Right hindlimb (tissue), 1 donor: ENCODE data around the gene THSD7B.
"Not testable (repeated sequence)": the region's sequence is repeated elsewhere in the genome, so short reads cannot be mapped to it uniquely, and the experiment has no call there.

Experiments used
- DNase-seq: peaks from one replicate; pipeline ENCODE4 v3.0.0-alpha.2; 2018

THSD7B gene

GRCh38 chr2:137298377-137298776 lies 533.0 kb downstream of the THSD7B start:
- no peak for DNase-seq

DNA sequence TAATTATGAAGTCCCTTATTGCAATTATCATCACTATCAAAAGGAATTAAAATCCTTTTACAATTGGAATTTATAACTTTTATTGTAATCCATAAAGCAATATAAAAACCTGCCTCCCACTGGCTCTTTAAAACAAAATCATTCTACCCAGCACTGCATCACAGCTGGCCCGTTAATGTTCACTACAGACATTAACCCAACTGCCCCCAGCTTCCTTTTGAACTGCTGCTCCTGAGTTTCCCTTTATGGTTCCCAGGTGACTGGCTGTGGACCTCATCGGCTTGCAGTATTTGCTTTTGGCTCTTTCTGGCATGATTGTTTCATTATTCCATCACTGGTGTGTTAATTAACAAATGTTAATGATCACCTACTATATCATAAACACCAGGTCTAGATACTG lies 535.6 kb downstream of the THSD7B start:
- no peak for DNase-seq

DNA sequence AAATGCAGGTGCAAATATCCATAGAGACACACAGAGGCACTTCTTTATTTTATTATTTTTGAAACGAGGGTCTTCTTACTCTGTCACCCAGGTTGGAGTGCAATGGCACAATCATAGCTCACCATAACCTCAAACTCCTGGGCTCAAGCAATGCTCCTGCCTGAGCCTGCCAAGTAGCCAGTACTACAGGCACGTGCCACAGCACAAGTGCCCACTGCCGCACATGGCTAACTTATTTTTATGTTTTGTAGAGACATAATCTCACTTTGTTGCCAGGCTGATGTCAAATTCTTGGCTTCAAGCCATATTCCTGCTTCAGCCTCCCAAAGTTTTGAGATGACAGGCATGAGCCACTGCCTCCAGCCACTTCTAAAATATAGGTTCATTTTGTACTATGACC lies 537.6 kb downstream of the THSD7B start:
- no peak for DNase-seq

- no peak for DNase-seq
These were observed 550.7 kb downstream of the THSD7B start for GRCh38 chr2:137316075-137316474.

DNA sequence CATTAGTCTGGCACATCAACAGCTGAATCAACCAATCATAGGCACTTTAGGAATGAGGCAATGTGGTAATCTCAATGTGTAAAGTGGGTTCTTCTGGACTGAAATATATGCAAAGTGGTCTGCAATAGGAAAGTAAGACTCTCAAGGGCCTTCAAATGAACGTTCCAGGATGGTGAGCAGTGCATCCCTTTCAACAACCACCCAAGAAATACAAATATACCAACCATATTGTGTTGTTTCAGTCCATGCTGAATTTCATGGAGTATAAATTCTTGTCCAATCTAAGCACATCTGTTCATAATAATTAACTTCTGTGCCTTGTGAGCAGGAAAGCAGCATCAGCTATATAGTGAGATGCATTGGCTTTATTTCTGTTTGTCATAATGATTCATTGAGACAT lies 556.2 kb downstream of the THSD7B start:
- no peak for DNase-seq

GRCh38 chr2:137331562-137331961 lies 566.2 kb downstream of the THSD7B start:
- not testable (repeated sequence) for DNase-seq

DNA sequence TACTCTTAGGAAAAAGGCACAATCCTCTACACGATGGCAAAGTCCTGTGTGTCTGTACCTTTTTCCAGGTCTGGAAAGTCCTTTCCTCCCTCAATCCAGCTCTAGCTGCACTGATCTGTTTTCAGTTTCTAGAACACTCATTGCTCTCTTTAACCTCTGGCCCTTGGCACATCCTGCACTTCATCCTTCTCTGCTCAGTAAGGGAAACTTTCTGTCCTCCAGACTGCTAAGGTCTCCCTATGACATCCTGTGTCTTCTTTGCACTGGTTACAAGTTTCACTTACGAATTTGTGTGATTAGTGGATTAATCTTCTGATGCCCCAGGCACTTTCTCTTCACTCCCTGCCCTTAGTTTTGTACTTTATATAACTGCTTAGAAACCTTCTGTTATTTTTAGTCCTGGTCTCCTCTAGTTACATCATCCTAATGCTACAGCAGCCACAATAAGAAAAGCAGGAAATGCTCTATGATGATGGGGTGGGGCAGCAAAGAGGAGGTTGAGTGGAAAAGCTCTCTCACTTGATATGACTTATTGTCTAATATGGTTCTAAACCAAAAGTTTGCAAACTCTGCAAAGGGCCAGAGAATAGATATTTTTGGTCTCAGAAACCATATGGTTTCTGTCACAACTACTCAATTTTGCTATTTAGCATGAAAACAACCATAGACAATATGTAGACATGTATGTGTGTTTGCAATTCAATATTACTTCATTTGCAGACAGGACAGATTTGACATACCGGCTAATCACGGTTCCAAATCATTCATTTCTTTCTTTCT lies 568.2 kb downstream of the THSD7B start:
- no peak for DNase-seq

- DNase-seq = no peak
These were observed 570.7 kb downstream of the THSD7B start for GRCh38 chr2:137336067-137336466.

GRCh38 chr2:137339051-137339450 lies 573.7 kb downstream of the THSD7B start:
- no peak for DNase-seq

DNA sequence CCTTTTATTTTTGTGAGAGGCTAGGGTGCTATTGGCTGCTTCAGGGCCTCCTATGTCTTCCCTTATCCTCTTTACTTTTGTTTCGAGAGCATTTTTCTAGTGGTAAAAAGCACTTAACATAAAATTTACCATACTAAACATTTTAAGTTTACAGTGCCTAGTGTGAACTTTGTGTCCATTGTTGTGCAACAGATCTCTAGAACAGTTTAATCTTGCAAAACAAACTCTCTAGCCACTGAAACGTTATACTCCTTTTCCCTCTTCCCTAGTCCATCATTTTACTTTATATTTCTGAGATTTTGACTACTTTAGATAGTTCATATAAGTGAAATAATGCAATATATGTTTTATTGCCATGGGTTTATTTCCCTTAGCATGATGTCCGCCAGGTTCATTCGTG lies 580.6 kb downstream of the THSD7B start:
- no peak for DNase-seq

DNA sequence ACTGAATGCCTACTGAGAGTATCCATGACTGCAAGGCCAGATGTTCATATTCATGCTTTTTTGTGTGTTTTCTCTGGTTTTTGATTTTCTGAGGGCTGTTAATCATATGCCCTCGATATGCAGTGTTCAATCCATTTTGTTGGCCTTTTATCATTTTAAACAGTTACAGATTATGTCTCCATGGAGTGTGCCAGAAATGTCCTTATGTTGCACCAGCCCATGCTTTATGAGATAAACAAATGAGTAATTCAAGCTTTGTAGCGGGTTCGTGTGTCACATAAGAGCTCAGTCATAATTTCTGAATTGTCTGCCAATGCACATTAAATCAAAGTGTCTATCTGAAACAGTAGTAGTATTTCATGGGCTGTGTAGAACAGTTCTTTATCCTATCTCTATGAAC lies 583.0 kb downstream of the THSD7B start:
- no peak for DNase-seq

GRCh38 chr2:137357634-137358033 lies 592.3 kb downstream of the THSD7B start:
- DNase-seq = no peak

- no peak for DNase-seq
These were observed 602.0 kb downstream of the THSD7B start for GRCh38 chr2:137367361-137367760.

DNA sequence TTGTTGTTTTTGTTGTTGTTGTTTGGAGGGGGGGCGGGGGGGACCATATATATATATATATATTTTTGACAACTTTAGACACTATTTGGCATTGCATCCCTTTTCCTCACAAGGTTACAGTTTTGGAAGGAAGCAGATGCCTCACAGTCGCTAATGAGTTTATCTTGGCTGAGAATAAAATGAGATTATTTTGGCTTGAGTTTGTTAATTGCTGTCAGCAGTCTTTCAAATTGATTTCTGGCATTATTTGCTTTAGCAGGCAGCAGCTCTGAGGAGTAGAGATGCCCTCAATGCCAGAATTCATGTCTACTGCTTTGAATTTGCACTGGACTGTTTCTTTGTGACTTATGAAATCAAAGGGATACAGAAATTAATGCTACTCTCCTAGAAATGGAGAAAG lies 603.8 kb downstream of the THSD7B start:
- no peak for DNase-seq

DNA sequence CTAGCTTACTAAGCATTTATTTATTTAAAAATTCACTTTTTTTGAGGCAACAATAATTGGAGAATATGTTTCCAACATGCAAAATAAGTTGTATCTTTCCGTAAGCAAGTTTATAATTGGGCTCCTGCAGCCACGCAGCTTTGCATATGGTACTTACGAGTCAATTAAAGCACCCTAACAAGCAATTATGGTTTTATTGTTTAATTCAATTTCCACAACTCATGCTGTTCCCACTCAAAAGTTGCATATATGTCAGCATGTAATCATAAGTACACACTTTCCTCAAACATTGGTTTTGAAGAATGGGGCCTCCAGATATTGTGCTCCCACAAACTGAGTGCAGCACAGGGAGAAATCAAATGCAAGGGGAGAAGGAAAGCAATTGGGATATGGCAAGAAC lies 613.8 kb downstream of the THSD7B start:
- DNase-seq = no peak

DNA sequence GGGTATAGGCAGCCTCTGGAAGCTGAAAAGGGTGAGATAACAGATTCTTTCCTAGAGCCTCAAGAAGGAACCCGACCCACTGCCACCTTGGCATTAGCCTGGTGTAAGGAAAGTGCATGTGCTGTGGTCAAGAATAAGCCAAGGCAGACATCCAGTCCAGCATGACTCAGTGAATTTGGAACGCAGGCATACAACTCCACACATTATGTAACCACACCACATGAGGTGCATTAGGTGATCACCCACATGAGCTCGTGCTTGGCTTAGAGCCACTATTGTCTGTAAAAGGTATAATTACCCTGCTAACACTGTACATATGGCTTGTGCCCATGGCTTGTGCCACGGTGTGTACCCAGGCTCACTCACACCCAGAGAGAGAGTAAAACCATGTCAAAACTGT lies 615.3 kb downstream of the THSD7B start:
- no peak for DNase-seq

DNA sequence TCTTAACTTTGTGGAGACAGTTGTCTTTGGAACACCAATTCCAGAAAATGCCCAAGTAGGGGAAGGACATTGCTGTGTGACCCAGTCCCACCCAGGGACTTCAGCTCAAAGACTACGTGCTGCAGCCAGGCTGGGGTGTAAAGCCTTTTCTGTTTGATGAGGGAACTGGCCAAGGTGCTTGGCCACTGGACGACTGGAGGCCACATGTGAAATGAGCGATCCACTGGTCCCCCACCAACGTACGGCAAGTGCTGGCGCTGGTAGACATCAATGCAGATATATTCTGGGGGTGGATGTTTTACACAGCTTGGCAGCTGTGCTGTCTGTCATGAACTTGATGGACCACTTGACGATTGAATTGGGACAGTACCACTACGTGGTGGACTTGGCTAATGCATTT lies 616.4 kb downstream of the THSD7B start:
- no peak for DNase-seq

- no peak for DNase-seq
These were observed 618.0 kb downstream of the THSD7B start for GRCh38 chr2:137383391-137383790.

DNA sequence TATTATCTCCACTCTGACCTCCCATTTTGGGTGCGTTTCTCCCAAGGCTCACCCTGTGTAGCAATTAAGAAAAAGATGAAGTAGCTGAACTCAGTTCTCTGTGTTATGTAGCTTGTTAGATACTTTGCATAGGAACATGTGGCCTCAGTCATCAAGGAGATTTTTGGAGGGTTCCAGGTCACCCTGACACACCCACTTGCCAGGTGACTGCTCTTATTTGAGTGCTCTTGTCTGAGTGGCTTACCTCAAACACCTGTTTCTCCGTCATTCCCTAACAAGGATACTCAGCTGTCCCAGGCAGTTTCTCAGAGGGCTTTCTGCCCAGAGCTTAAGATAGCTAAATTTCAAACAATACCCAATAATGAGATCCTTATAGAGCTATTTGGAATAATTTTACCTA lies 621.7 kb downstream of the THSD7B start:
- DNase-seq = no peak

DNA sequence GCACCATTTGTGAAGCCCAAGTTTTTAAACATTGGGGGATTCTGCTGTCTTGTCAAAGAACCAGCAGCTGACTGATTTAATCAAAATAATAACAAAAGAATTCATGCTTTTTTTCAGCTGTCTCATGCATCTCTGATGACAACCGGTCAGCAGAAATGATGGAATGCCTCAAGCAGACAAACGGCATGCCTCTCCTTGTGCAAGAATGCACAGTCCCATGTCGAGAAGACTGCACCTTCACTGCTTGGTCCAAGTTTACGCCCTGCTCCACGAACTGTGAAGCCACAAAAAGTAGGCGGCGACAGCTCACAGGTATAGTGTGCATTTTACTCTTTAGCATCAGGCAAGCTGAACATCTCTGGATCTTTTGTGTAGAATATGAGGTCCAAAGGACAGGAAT lies 640.2 kb downstream of the THSD7B start:
- DNase-seq = no peak

- DNase-seq = no peak
These were observed 646.2 kb downstream of the THSD7B start for GRCh38 chr2:137411585-137411984.

DNA sequence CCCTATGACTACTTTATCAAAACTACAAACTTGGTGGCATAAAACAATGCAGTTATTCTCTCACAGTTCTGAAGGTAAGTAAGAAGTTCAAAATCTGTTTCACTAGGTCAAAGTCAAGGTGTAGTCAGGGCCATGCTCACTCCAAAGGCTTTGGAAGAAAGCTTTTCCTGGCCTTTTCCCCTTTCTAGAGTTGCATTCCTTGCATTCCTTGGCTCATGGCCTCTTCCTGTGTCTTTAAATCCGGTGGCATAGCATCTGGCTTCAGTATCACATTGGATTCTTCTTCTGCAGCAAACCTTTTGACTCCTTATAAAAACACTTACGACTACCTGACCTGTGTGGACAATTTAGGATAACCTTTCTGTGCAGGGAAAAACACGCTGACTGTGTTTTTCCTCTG lies 655.4 kb downstream of the THSD7B start:
- DNase-seq = no peak

DNA sequence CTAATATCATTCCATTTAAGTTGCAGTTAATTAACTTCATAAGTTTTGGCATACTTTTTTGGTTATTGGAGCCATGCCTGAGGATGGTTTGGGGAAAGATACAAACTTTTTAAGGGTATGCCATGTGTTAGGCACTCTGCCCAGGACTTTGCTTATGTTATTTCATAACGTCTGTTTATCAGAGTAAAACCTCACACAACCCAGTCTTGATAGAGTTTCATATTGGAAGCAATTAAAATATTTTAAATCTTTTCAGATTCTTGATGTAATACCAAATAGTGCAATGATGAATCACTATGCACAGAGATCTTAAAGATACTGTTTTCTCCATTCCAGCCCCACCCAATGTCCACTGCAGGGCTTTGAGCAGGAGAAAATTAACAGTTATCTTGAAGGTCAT lies 669.8 kb downstream of the THSD7B start:
- no peak for DNase-seq

- DNase-seq = no peak
These were observed 672.0 kb downstream of the THSD7B start for GRCh38 chr2:137437386-137437785.

DNA sequence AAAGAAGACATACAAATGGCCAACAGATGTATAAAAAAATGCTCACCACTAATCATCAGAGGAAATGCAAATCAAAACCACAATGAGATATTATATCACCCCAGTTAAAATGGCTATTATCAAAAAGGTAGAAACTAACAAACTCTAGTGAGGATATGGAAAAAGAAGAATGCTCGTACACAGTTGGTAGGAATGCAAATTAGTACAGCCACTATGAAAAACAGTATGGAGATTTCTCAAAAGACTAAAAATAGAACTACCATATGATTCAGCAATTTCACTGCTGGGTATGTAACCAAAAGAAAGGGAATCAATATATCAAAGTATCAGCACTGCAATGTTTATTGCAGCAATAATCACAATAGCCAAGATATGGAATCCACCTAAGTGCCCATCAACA lies 679.6 kb downstream of the THSD7B start:
- DNase-seq = no peak
